ENCODE measurements around the gene CCDC122. TPM values are rescaled to one million over a fixed set of nuclear protein-coding genes. Genes with fewer than 3 reads are reported as not detected.

The CCDC122 gene
- total RNA-seq, 4 donors from 2014 or later, result 0.60 to 9.5 (median 5.6) TPM; not detected in 1

DNA sequence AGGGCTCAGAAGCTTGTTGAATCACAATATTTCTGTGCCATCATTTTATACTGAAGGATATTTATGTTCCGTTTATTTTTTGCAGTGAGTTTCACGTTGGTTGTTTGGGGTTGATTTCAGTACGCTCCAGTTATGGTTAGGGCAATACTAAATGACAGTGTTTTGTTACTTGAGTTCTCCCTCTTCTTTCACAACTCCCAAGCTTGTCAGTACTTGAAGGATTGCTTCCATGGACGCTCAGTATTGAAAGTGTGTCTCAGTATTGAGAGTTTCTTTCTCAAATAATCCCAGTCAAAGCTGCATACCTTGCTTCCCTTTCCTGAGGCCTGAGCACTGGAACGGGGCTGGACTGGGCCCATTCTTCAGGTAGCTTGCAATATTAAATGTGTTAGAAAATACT, 39.1 kb upstream of the CCDC122 start:
- Histone ChIP-seq H3K4me3 (no peak overlapping the region), H3K27ac (no peak overlapping the region), H3K36me3 (no peaks in the 10 kb centered on the region), H3K4me1 (no peaks in the 10 kb centered on the region), H3K27me3 (peaks cover 3% of the 10 kb centered on the region), H3K9me3 (no peaks in the 10 kb centered on the region)
- no peak for DNase-seq
- 73 to 76% methylated on average over 5 of the region's 5 CpGs for WGBS, 2 donors (ENCODE audit: low coverage in 1 of 2)
- in situ Hi-C loops (cut with MboI; ENCODE audit: low pct_ligation_motif_present in 1 of 4, low pct_unique_long_range_greater_than_20kb in 1 of 4, low sequenced_read_pairs in 3 of 4) (loop anchor here (10.0 to 25.0 kb wide), 4 partner anchors 119 to 1044 kb away; no protein-coding TSS in a partner anchor), intact Hi-C loops (cut with DNase I; ENCODE audit: low total_unique reads) (loop anchor here (5.0 kb wide), 1 partner anchor 129 kb away; no protein-coding TSS in a partner anchor)
- TF ChIP-seq, protein P1, sequence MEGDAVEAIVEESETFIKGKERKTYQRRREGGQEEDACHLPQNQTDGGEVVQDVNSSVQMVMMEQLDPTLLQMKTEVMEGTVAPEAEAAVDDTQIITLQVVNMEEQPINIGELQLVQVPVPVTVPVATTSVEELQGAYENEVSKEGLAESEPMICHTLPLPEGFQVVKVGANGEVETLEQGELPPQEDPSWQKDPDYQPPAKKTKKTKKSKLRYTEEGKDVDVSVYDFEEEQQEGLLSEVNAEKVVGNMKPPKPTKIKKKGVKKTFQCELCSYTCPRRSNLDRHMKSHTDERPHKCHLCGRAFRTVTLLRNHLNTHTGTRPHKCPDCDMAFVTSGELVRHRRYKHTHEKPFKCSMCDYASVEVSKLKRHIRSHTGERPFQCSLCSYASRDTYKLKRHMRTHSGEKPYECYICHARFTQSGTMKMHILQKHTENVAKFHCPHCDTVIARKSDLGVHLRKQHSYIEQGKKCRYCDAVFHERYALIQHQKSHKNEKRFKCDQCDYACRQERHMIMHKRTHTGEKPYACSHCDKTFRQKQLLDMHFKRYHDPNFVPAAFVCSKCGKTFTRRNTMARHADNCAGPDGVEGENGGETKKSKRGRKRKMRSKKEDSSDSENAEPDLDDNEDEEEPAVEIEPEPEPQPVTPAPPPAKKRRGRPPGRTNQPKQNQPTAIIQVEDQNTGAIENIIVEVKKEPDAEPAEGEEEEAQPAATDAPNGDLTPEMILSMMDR (IDR thresholded peaks at IDR 0.05), result no peak
- TF ChIP-seq EP300 (IDR thresholded peaks at IDR 0.05; ENCODE audit: low read depth) (no peak), POLR2A (IDR thresholded peaks at IDR 0.05) (no peak), POLR2AphosphoS5 (IDR thresholded peaks at IDR 0.05) (no peak)

DNA sequence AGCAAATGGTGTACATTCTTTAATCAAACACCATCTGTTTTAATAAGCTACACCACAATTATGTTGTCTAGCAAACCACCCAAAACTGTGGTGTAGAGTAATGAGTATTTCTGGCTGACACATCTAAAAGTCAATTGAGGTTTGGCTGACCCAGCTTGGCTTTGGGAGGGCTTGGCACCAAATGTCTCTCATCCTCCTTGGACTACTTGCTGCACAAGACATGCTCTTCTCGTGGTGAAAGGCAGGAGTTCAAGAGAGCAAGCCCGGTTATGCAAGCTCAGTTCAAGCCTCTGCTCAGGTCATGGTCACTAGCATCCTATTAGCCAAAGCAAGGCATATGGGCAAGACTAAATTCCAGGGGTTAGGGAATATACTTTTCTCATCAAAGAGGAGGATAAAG, 37.3 kb upstream of the CCDC122 start:
- no peaks in the 10 kb centered on the region for H3K4me1 ChIP-seq
- no peak overlapping the region for H3K27ac ChIP-seq
- WGBS, 2 donors (ENCODE audit: low coverage in 1 of 2), result 20 to 31% methylated on average over 2 of the region's 2 CpGs
- no peak for DNase-seq
- peaks cover 3% of the 10 kb centered on the region for H3K27me3 ChIP-seq
- in situ Hi-C loops (cut with MboI; ENCODE audit: low pct_ligation_motif_present in 1 of 4, low pct_unique_long_range_greater_than_20kb in 1 of 4, low sequenced_read_pairs in 3 of 4), result loop anchor here (10.0 to 25.0 kb wide), 4 partner anchors 120 to 1045 kb away; no protein-coding TSS in a partner anchor
- no peaks in the 10 kb centered on the region for H3K9me3 ChIP-seq
- TF ChIP-seq EP300 (IDR thresholded peaks at IDR 0.05; ENCODE audit: low read depth) (no peak), POLR2A (IDR thresholded peaks at IDR 0.05) (no peak), POLR2AphosphoS5 (IDR thresholded peaks at IDR 0.05) (no peak)
- TF ChIP-seq, protein P1 (IDR thresholded peaks at IDR 0.05), result no peak
- no peak overlapping the region for H3K4me3 ChIP-seq
- intact Hi-C loops (cut with DNase I; ENCODE audit: low total_unique reads), result loop anchor here (5.0 kb wide), 1 partner anchor 130 kb away; no protein-coding TSS in a partner anchor
- H3K36me3 ChIP-seq, result no peaks in the 10 kb centered on the region

DNA sequence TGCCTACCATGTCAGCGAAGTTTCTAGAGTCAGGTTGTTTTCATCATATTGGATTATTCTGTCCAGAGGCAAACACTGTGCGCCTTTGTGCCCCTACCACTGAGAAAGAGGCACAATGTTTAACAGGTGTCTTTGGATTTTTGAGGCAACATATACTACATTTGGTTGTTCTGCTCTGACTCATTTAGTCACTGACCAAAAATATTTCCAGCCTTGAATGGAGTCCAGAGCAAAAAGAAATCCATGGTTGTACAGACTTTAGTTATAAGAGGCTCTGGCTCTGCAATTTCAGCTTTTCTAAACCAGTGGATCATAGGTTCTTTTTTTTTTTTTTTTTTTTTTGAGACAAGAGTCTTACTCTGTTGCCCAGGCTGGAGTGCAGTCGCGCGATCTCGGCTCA, 35.9 kb upstream of the CCDC122 start:
- H3K4me1 ChIP-seq, result no peaks in the 10 kb centered on the region
- peaks cover 3% of the 10 kb centered on the region for H3K27me3 ChIP-seq
- intact Hi-C loops (cut with DNase I; ENCODE audit: low total_unique reads) (loop anchor here (5.0 kb wide), 1 partner anchor 132 kb away; no protein-coding TSS in a partner anchor), in situ Hi-C loops (cut with MboI; ENCODE audit: low pct_ligation_motif_present in 1 of 4, low pct_unique_long_range_greater_than_20kb in 1 of 4, low sequenced_read_pairs in 3 of 4) (loop anchor here (10.0 to 25.0 kb wide), 4 partner anchors 122 to 1047 kb away; no protein-coding TSS in a partner anchor)
- DNase-seq, result no peak
- no peak overlapping the region for H3K27ac ChIP-seq
- H3K4me3 ChIP-seq, result no peak overlapping the region
- WGBS, 2 donors (ENCODE audit: low coverage in 1 of 2), result 65 to 100% methylated on average over 3 to 6 of the region's 6 CpGs
- H3K9me3 ChIP-seq, result no peaks in the 10 kb centered on the region
- TF ChIP-seq POLR2A (IDR thresholded peaks at IDR 0.05) (no peak), EP300 (IDR thresholded peaks at IDR 0.05; ENCODE audit: low read depth) (no peak), POLR2AphosphoS5 (IDR thresholded peaks at IDR 0.05) (no peak)
- TF ChIP-seq, protein P1 (IDR thresholded peaks at IDR 0.05), result no peak
- H3K36me3 ChIP-seq, result no peaks in the 10 kb centered on the region

DNA sequence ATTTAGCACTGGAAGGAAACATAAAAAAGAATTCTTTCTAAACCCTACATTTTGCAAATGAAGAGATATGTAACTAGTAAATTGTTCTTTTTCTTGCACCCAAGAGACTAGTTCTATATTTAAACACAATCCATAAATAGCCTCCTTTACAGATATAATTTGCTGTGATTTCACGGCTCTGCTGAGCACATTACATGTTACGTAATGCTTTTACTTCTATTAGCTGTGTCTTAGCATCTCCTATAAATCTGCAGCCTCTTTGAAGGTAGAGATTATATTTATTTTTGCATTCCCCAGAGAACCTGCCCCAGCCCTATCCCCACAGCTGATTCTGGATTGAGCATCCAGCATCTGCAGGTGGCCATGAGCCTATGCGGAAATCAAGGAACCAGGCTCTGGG, 32.3 kb upstream of the CCDC122 start:
- no peak for DNase-seq
- Histone ChIP-seq H3K4me1 (no peaks in the 10 kb centered on the region), H3K4me3 (no peak overlapping the region), H3K27me3 (no peaks in the 10 kb centered on the region), H3K27ac (no peak overlapping the region), H3K9me3 (no peaks in the 10 kb centered on the region), H3K36me3 (no peaks in the 10 kb centered on the region)
- in situ Hi-C loops (cut with MboI; ENCODE audit: low pct_ligation_motif_present in 1 of 4, low pct_unique_long_range_greater_than_20kb in 1 of 4, low sequenced_read_pairs in 3 of 4) (loop anchor here (10.0 to 25.0 kb wide), 4 partner anchors 125 to 1050 kb away; no protein-coding TSS in a partner anchor), intact Hi-C loops (cut with DNase I; ENCODE audit: low total_unique reads) (no loop called here)
- TF ChIP-seq POLR2AphosphoS5 (IDR thresholded peaks at IDR 0.05) (no peak), EP300 (IDR thresholded peaks at IDR 0.05; ENCODE audit: low read depth) (no peak), POLR2A (IDR thresholded peaks at IDR 0.05) (no peak)
- TF ChIP-seq, protein P1 (IDR thresholded peaks at IDR 0.05), result no peak
- 56 to 59% methylated on average over 2 of the region's 3 CpGs for WGBS, 2 donors (ENCODE audit: low coverage in 1 of 2)
